IMR-90 (cell line): ENCODE measurements around the gene HMCN1. TPM values are rescaled to one million over a fixed set of nuclear protein-coding genes. Genes with fewer than 3 reads are reported as not detected.

ENCODE experiments used
- ATAC-seq: fragments of 200-7000 bp; cut with Tn5 transposase; 2 replicates; pipeline ENCODE4 v1.9.1; 2020; ENCODE audit warnings: low read depth, mild to moderate bottlenecking, moderate library complexity
- BruUV-seq: library from RNA; stranded (reverse); fragments of 400-500 nt; replicated peaks from 2 replicates; lab custom pipeline; 2021; lab: Mats Ljungman, UMichigan
- CTCF ChIA-PET: fragments of 300-600 bp; formaldehyde crosslinking; extraction: SDS; loops from one replicate; lab custom pipeline; 2021; ENCODE audit warnings: antibody characterized with exemption; lab: Yijun Ruan, JAX
- POLR2A ChIA-PET: fragments of 300-600 bp; sonication (Branson Sonifier 250); formaldehyde crosslinking; loops from one replicate; lab custom pipeline; 2022; ENCODE audit warnings: antibody characterized with exemption; ENCODE audit not compliant: unreplicated experiment; lab: Charles Lee
- DNase-seq: peaks from one replicate; pipeline ENCODE4 v3.0.0; 2013
- H2AFZ ChIP-seq: replicated peaks from 2 replicates; pipeline ENCODE3; 2013; ENCODE audit warnings: low read length, mild to moderate bottlenecking; ENCODE audit not compliant: poor library complexity
- H2AK5ac ChIP-seq: 2 replicates; pipeline ENCODE4 v1.6.1; 2013; ENCODE audit warnings: low read depth, low read length, inconsistent platforms
- H2AK9ac ChIP-seq: replicated peaks from 2 replicates; pipeline ENCODE3; 2013; ENCODE audit warnings: mild to moderate bottlenecking, low read depth, low read length, moderate library complexity; ENCODE audit not compliant: poor library complexity
- H2BK120ac ChIP-seq: 2 replicates; pipeline ENCODE4 v1.6.1; 2013; ENCODE audit warnings: low read depth, low read length, inconsistent platforms
- H2BK15ac ChIP-seq: 3 replicates; pipeline ENCODE4 v1.6.1; 2013; ENCODE audit warnings: low read depth, low read length, inconsistent platforms
- H2BK20ac ChIP-seq: 2 replicates; pipeline ENCODE4 v1.6.1; 2013; ENCODE audit warnings: low read depth, mild to moderate bottlenecking, inconsistent platforms, low read length, moderate library complexity
- H2BK5ac ChIP-seq: 2 replicates; pipeline ENCODE4 v1.6.1; 2013; ENCODE audit warnings: mild to moderate bottlenecking, low read depth, low read length, inconsistent platforms; ENCODE audit not compliant: poor library complexity, severe bottlenecking
- H3K14ac ChIP-seq: replicated peaks from 2 replicates; pipeline ENCODE4 v1.6.1; 2013; ENCODE audit warnings: low read depth, low read length, inconsistent platforms
- H3K18ac ChIP-seq: 2 replicates; pipeline ENCODE4 v1.6.1; 2013; ENCODE audit warnings: low read depth, low read length, control low read depth
- H3K23ac ChIP-seq: 2 replicates; pipeline ENCODE4 v1.6.1; 2013; ENCODE audit warnings: low read depth, low read length, inconsistent platforms
- H3K27ac ChIP-seq: 2 replicates; pipeline ENCODE4 v1.5.1; 2013; ENCODE audit warnings: mild to moderate bottlenecking, control low read depth, low read length; ENCODE audit not compliant: insufficient read depth
- H3K27me3 ChIP-seq: 2 replicates; pipeline ENCODE4 v1.6.1; 2013; ENCODE audit warnings: low read length; ENCODE audit not compliant: control insufficient read depth, insufficient read depth
- H3K36me3 ChIP-seq: 2 replicates; pipeline ENCODE4 v1.6.1; 2013; ENCODE audit warnings: low read length, mixed read lengths; ENCODE audit not compliant: control insufficient read depth, insufficient read depth
- H3K4ac ChIP-seq: 2 replicates; pipeline ENCODE4 v1.6.1; 2013; ENCODE audit warnings: low read depth, low read length, inconsistent platforms
- H3K4me1 ChIP-seq: 2 replicates; pipeline ENCODE4 v1.6.1; 2013; ENCODE audit warnings: low read length, mixed read lengths; ENCODE audit not compliant: control insufficient read depth, insufficient read depth
- H3K4me2 ChIP-seq: 2 replicates; pipeline ENCODE4 v1.6.1; 2013; ENCODE audit warnings: low read depth, mild to moderate bottlenecking, control low read depth, low read length, moderate library complexity
- H3K4me3 ChIP-seq: 2 replicates; pipeline ENCODE4 v1.5.1; 2013; ENCODE audit warnings: low read depth, mild to moderate bottlenecking, control low read depth, low read length, moderate library complexity; ENCODE audit not compliant: insufficient read depth
- H3K56ac ChIP-seq: 2 replicates; pipeline ENCODE4 v1.6.1; 2013; ENCODE audit warnings: low read length, inconsistent platforms; ENCODE audit not compliant: insufficient read depth; ENCODE audit errors: extremely low read depth
- H3K79me1 ChIP-seq, 2 experiments: 2 replicates each; pipeline ENCODE4 v1.6.1; 2013; ENCODE audit warnings: low read length in 2 of 2, inconsistent platforms in 1 of 2, low read depth in 1 of 2
- H3K9ac ChIP-seq: 2 replicates; pipeline ENCODE4 v1.6.1; 2013; ENCODE audit warnings: low read depth, low read length, control low read depth
- H3K9me1 ChIP-seq: 2 replicates; pipeline ENCODE4 v1.6.1; 2013; ENCODE audit warnings: low read length, inconsistent platforms; ENCODE audit not compliant: insufficient read depth
- H3K9me3 ChIP-seq: 2 replicates; pipeline ENCODE4 v1.6.1; 2013; ENCODE audit warnings: low read length; ENCODE audit not compliant: control insufficient read depth, insufficient read depth
- H4K20me1 ChIP-seq: 2 replicates; pipeline ENCODE4 v1.6.1; 2013; ENCODE audit warnings: low read length, inconsistent platforms; ENCODE audit not compliant: insufficient read depth
- H4K5ac ChIP-seq: 2 replicates; pipeline ENCODE4 v1.6.1; 2013; ENCODE audit warnings: mild to moderate bottlenecking, low read depth, low read length, control low read depth
- H4K8ac ChIP-seq, 2 experiments: 2 replicates each; pipeline ENCODE4 v1.6.1; 2013; ENCODE audit warnings: low read depth in 2 of 2, low read length in 2 of 2, control low read depth in 1 of 2, inconsistent platforms in 1 of 2
- H4K91ac ChIP-seq: 2 replicates; pipeline ENCODE4 v1.6.1; 2013; ENCODE audit warnings: low read depth, low read length, inconsistent platforms; ENCODE audit not compliant: insufficient read depth
- BHLHE40 ChIP-seq: fragments of 150-350 bp; IDR thresholded peaks from 2 replicates; pipeline ENCODE4 v1.6.1; 2016; ENCODE audit warnings: mild to moderate bottlenecking, low read depth, low read length
- CEBPB ChIP-seq: IDR thresholded peaks from 2 replicates; pipeline ENCODE4 v1.6.1; 2012; ENCODE audit warnings: low read depth, low read length, improper control_type of control experiment
- MAFK ChIP-seq: IDR thresholded peaks from 2 replicates; pipeline ENCODE4 v1.6.1; 2012; ENCODE audit warnings: low read depth, low read length, improper control_type of control experiment
- NFE2L2 ChIP-seq: fragments of 150-350 bp; IDR thresholded peaks from 2 replicates; pipeline ENCODE4 v1.6.1; 2016; ENCODE audit warnings: low read depth, mild to moderate bottlenecking, low read length
- RFX5 ChIP-seq: IDR thresholded peaks from 2 replicates; pipeline ENCODE4 v1.8.0; 2012; ENCODE audit warnings: low read depth, mild to moderate bottlenecking, low read length, moderate library complexity
- SMC3 ChIP-seq: fragments of 150-350 bp; IDR thresholded peaks from 2 replicates; pipeline ENCODE4 v1.6.1; 2016; ENCODE audit warnings: low read depth, mild to moderate bottlenecking, antibody characterized with exemption, low read length, moderate library complexity
- WGBS, 2 experiments: methylation state at CpG; one replicate each; pipeline versions ENCODE4 v1.1.5 to v1.1.7; 2013; ENCODE audit warnings: missing lambda C conversion rate in 2 of 2; ENCODE audit not compliant: insufficient read length in 1 of 2; ENCODE audit errors: extremely low coverage in 2 of 2; 5-methylcytosine and 5-hydroxymethylcytosine counted together
- dilution Hi-C: fragments of 300-500 bp; cut with HindIII; formaldehyde crosslinking; loops from one replicate; pipeline ENCODE4 v1.14.3; 2018; ENCODE audit warnings: low sequenced_read_pairs; ENCODE audit not compliant: unreplicated experiment
- in situ Hi-C: fragments of 300-500 bp; cut with MboI; formaldehyde crosslinking; loops from 3 replicates; pipeline ENCODE4 v1.14.3; 2019; ENCODE audit warnings: low sequenced_read_pairs, inconsistent platforms, mixed read lengths
- intact Hi-C: fragments of 100-400 bp; cut with micrococcal nuclease; formaldehyde crosslinking; loops from 2 replicates; pipeline ENCODE4 v1.10.0; 2022
- polyA plus RNA-seq, 3 experiments: library from polyadenylated mRNA; depleted of rRNA; stranded (reverse); fragments of >200 nt; gene quantifications; 2 replicates each; pipeline ENCODE4 v1.2.3, GENCODE V29; 2012; ENCODE audit warnings: low replicate concordance in 1 of 3
- total RNA-seq: library from RNA; depleted of rRNA; stranded (reverse); fragments of >200 nt; gene quantifications from 2 replicates; pipeline ENCODE4 v1.2.3, GENCODE V29; 2012

Gene HMCN1
- total and polyA plus RNA-seq, 2 of the 4 experiments (the other 2 are of a cell fraction): 6.1 to 11.7 TPM

DNA sequence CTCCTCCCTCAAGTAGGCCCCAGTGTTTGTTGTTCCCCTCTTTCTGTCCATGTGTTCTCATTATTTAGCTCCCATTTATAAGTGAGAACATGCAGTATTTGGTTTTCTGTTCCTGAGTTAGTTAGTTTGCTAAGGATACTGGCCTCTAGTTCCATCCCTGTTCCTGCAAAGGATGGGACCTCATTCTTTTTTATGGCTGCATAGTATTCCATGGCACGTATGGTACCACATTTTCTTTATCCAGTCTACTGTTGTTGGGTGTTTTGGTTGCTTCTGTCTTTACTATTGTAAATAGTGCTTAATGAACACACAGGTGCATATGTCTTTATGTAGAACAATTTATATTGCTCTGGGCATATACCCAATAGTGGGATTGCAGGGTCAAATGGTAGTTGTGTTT, 408.0 kb downstream of the HMCN1 start:
- Histone ChIP-seq H2BK20ac (no peak overlapping the region), H3K9me1 (no peaks in the 10 kb centered on the region), H2BK5ac (no peak overlapping the region), H2AK5ac (no peak overlapping the region), H4K5ac (no peak overlapping the region), H3K14ac (no peak overlapping the region), H2BK15ac (no peak overlapping the region), H3K56ac (no peak overlapping the region), H3K4ac (no peak overlapping the region), H3K18ac (no peak overlapping the region), H3K79me1 (no peaks in the 10 kb centered on the region), H3K9me3 (no peaks in the 10 kb centered on the region), H3K23ac (no peak overlapping the region), H3K4me2 (no peak overlapping the region), H3K27ac (no peak overlapping the region), H4K8ac (no peak overlapping the region), H3K4me3 (no peak overlapping the region), H3K27me3 (no peaks in the 10 kb centered on the region), H4K20me1 (no peaks in the 10 kb centered on the region), H3K9ac (no peak overlapping the region), H3K4me1 (no peaks in the 10 kb centered on the region; the same call in 1 of the 2 replicates), H4K91ac (no peak overlapping the region), H2AK9ac (no peak overlapping the region), H2BK120ac (no peak overlapping the region), H2AFZ (no peak overlapping the region), H3K36me3 (no peaks in the 10 kb centered on the region; the same call in 1 of the 2 replicates)
- DNase-seq (no peak), ATAC-seq (no peak)
- dilution Hi-C loops (no loop called here), intact Hi-C loops (no loop called here), in situ Hi-C loops (no loop called here)
- WGBS, 2 experiments: no CpG with 5 or more reads among the region's 1 CpG
- ChIA-PET POLR2A (no interaction called here), CTCF (no interaction called here)
- TF ChIP-seq MAFK: no peak
- no peak for TF ChIP-seq SMC3
- TF ChIP-seq RFX5: no peak
- TF ChIP-seq CEBPB: no peak
- TF ChIP-seq NFE2L2: no peak
- no peak for TF ChIP-seq BHLHE40
- BruUV-seq: no TSS peak
